Frontal cortex (tissue), 4 donors: ENCODE results near the gene FOXP1. TPM values are rescaled to one million over a fixed set of nuclear protein-coding genes. Genes with fewer than 3 reads are reported as not detected.

ENCODE experiments used
- DNase-seq, 2 donors: peaks; one replicate each; pipeline ENCODE4 v3.0.0; 2012; ENCODE audit warnings: low spot score in 2 of 2
- FAIRE-seq: peaks from 2 replicates; lab custom pipeline; 2012; peaks lifted over from hg19 to GRCh38; lab: Jason Lieb, UNC
- total RNA-seq: library from RNA; depleted of rRNA; stranded (reverse); fragments of >200 nt; gene quantifications from one replicate; pipeline ENCODE4 v1.2.3, GENCODE V29; 2014
- donor health status: control.
- donor health status: control.
- donor health status: control.

The FOXP1 gene
- total RNA-seq, 1 donor from 2014 or later = 118 TPM

DNA sequence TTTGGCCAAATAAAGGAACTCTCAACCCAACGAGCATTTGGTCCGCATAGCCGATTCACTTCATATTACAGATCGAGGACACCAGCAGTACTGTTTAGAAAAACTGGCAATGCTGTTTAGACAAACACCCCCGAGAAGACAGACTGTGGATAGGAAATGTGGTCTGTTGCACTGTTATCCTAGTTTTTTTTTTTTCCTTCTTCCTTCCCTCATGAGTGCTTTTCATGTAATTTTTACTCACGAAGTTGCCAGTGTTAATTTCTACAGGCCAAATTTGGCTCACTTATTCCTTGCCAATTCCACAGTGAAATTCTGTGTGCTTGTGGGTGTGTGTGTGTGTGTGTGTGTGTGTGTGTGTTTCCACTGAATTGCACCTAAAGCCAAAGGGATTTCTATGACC, 165.7 kb downstream of the FOXP1 start:
- DNase-seq = no peak
- FAIRE-seq = no peak

DNA sequence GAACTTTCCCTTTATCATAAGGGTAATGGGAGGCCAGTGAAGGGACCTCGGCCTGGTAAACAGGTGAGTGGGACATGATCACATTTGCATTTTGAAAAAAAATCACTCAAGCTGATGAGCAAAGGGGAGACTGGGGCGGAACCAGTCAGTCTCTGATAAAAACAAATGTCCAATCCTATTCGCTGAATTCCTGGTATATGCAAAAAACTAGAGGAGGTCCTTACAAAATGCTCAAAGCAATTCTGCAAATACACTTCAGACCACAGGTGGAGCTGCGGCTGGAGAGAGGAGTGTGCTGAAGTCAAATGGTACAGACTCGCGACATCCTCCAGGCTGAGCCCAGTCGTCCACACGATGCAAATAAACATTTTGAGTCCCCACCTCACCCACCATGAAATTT, 166.7 kb downstream of the FOXP1 start:
- DNase-seq (no peak), FAIRE-seq (no peak)

DNA sequence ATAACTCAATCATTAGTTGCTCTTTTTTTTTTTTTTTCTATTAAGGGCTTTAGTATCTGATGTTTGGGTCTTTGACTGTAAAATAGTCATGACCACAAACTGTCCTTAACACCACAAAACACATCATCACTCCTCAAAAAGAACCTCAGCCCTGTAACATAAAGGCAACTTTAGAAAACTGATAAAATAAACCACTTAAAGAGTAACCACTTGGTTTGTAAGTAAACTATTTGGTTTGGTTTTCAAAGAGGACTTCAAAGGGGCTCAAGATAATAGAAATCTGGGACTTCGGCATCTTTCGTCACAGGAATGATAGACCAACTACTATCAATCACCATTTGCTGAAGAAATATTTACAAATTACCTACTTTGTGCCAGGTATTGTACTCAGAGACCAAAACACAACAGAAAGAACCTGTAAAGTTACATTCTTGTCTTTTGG, 167.8 kb downstream of the FOXP1 start:
- FAIRE-seq (no peak), DNase-seq (no peak)

DNA sequence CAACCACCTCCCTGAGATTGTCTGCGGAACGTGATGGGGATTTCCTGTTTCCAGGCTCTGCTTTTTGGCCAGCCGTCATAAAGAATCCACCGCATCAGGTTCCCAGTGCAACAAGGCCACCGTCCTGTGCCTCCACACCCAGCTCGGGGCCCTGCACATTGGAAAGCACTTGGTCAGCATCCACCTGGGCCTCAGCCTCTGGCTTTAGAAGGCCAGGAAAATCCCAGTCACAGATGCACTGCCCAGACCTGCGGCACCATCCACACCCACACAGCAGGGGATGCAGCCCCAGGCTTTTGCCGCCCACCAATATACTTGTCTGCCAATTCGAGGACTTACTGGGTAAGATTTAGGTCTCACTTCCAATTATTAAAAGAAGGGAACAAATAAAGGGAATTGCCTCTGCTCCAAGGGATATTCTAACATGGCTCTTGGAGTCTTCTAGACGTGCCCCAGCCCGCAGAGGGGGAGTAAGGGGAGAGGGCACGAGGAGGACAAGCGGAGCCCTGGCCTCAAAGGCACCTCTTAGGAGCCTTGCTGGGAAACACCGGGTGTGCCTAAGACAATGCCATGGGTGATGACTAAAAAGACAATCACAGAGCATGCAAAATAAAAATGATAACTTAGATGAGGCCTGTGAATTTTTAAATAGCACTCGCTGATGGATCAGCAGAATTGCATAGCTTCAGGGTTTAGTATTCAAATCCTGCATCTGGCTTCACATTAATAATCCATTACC, 169.2 kb downstream of the FOXP1 start:
- no peak for FAIRE-seq
- DNase-seq = no peak

DNA sequence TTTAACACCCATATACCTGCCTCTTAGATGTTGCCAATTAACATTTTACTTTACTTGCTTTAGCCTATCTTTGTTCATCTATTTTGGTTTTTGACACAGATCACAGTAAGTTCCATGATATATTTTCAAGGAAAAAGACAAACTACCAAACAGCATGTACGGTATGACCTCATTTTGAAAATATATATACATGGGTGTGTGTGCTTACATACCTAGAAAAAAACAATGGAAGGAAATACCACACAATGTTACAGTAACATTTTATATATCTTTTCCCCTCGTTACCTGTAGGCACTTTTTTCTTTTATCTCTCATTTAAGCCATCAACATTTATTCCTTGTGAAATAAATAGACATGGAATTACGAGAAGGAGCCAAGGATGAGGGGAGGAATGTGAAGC, 170.0 kb downstream of the FOXP1 start:
- FAIRE-seq (no peak), DNase-seq (no peak)

DNA sequence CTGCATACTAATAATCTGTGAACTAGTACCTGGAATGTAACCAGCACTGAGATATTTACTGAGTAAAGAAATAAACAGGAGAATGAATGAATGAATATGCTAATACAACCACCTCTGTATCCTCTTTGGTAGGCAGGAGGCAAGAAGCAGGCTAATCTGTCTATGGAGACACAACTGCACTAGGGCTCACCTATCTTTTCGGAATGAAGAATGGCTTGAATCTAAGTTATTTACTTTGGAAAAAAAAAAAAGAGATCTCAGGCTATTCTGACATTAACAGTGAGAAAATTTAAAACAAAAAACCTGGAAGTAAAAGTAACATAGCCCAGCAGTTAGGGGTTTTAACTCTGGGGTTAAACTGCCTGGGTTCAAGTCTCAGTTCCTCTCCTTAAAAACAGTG, 174.2 kb downstream of the FOXP1 start:
- FAIRE-seq (no peak), DNase-seq (no peak)

DNA sequence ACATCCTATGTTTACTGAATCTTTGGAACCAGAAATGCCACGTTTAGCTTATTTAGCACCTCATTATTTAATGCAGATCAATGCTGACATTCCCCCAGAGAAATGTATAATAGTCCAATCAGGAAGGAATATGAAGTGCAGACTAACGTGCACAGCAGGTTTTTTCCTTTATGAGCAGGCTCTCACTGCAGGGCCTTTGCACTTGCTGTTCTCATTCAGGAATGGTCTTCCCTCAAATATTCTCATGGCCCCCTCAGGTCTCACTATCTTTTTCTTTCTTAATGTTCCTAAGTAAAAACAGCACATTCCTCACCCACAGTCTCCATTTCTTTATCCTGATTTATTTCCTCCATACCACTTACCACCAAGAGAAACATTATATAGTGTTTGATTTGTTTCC, 174.6 kb downstream of the FOXP1 start:
- DNase-seq (no peak), FAIRE-seq (no peak)

DNA sequence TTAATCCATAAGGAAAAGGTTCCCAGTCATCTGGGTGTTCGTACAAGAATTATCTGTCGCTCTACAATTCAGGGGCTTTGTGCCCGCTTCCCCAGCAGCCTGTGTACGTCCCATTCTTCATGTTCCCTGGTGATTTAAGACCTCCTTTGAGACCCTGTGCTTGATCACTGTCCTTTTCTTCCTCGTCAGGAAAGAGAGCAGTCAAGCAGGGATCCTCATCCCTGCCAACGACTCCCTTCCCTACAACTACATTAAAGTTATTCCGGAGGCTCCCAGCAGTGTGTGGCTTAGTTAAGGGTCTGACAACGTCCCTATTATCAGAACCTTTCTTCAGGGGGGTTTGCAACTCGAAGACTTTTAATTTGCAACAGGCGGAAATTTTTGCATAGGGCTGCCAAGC, 175.7 kb downstream of the FOXP1 start:
- no peak for DNase-seq

DNA sequence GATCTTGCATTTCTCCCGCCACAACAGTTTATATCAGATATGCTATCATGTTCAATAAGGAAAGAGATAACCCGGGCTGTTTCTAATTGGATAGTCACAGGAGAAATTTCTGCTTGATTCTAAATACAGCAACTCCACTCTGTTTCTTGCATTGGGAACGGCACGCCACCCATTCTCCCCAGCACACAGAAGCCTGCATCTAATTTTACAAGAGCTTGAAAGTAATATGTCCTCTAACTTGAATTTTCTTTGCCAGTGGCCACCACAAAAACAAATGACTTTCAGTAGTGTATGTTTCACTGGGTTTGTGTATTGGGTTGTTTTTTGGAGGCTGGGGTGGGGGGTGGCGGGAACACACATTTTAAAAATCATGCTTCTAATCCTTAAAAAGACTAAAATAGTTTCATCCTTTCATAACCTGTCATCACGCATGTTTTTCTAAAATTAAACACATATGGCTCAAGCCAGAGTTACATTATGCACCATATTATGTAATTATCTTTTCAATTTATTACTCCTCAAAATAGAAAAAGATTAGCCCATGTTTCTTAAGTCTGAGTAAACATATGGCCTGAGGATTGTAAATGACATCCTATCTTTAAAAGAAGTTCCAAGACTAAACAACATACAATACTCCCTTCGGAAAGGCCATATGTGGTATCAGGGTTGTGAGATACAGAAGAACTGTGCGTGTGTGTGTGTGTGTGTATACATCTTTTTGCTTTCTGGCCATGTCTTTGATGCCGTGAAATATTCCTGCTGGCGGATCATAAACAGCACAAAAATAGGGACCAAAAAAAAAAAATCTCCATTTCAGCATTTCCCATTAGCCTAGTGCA, 176.3 kb downstream of the FOXP1 start:
- FAIRE-seq = no peak
- no peak for DNase-seq

More for the DNA sequence above, 175.7 kb downstream of the FOXP1 start:
- no peak for FAIRE-seq

DNA sequence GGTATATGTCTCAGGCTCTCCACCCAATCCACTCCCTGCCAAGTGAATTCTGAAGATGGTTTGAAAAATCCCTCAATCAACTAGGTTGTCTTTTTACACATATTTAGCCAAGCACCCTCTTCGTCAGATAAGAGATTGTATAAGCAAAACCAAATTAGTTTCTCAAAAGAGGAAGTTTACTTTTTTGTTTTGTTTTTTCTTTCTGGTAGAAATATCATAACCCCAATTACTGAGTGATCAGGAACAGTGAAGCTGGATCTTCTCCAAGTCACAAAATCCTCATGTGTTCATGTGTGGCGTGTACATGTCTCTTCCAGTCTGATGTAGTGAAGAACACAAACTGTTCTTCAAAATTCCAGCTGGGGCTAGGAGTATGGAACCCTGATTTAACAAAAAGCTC, 180.6 kb downstream of the FOXP1 start:
- no peak for DNase-seq

DNA sequence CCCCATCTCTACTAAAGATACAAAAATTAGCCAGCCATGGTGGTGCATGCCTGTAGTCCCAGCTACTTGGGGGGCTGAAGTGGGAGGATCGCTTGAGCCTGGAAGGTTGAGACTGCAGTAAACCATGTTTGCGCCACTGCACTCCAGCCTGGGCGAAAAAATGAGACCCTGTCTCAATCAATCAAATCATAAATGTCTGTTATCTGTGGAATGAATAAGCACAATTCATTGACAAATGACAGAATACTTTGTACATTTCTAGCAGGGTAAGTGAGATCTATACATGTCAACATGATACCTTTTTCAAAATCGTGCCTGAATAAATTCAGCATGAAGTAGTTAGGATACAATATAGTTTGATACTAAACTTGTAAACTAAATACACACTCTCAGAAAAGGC, 181.2 kb downstream of the FOXP1 start:
- FAIRE-seq (no peak), DNase-seq (no peak)

More for the DNA sequence above, 180.6 kb downstream of the FOXP1 start:
- FAIRE-seq = no peak

DNA sequence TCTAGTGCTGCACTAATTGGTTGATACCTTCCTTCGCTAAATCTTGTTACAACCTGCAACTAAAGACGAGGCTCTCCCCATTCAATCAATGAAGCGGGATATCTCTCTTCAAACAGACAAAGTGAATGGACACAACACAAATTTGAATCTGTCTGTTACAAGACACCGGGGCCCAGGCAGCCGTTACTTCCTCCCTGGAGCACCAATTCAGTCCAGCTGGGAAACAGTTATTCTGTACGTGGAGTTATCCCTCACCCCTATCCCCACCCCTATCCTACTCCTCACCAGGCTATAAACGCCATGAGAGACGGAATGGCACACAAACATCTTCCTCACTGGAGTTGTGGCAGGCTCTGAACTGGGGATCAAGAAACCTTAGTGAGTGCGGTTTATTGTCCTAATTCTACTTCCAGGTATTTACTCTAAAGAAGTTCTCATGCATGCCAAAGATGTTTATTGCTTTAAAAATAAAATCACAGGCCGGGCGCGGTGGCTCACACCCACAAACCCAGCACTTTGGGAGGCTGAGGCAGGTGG, 181.8 kb downstream of the FOXP1 start:
- no peak for DNase-seq
- FAIRE-seq = no peak

DNA sequence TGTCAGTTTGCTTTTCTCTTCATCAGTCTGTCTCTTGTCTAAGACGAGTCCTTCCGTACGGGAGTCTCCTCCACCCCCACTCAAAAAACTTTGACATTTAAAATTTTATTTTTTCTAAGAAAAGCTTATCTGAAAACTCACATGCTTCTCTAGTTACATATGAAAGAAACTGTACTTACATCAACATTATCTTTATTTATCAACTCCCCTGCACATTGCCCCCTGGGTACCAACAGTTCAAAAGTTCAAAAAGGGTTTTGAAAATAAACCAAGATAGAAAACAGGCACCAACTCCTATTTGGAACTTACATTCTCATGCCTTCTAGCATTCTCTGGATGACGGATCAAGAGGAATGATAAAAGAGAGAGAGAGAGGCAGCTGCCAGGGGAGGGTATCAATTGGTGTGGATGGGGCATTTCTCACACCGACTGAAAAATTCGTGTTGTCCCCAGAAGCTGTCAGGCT, 182.5 kb downstream of the FOXP1 start:
- FAIRE-seq = no peak
- no peak for DNase-seq

DNA sequence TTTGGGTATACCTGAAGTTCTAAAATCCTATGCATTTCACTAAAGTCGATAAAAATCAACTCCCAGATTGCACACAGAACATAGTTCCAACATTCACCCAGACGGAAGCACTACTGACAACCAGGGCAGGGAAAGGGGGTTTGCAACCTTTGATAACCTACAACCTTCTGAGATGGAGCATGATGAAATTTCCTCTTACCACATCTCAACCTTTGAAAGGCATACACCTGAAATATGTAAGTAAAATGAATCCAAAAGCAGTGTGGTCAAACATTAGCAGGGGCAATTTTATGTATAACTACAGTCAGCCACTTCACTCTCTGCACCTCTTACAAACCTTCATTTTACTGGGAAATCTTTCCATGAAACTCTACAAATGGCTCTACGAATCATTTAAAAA, 184.1 kb downstream of the FOXP1 start:
- FAIRE-seq = no peak
- DNase-seq = no peak

DNA sequence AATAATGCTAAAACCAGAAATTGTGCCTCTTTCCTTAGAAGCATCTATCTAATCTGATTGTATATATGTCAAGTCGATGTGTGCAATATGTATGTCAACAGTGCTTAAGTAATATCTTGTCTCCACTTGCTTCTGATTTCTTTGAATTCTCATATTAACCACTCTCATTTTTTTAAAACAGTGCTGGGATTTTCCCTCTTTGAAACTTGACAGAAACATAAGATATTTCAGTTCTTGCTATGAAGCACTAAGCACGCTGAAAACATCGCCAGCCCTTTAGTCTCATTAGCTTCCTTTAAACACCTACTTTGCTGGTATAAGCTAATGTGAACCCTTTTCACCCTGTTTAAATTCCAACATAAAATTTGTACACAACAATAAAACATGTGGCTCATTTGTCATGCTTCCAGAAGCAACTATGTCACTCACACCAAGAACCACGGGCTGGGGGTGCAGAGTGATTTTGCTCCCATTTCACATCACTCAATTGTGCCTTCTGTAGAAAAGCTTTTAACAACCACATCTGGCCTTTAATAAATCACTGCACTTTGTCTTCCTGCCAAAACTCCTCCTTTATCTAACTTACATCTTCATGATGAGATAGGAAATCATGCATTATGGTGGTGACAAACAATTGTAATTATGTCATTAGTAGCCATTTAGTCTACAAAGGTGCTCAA, 185.2 kb downstream of the FOXP1 start:
- DNase-seq (no peak), FAIRE-seq (no peak)

DNA sequence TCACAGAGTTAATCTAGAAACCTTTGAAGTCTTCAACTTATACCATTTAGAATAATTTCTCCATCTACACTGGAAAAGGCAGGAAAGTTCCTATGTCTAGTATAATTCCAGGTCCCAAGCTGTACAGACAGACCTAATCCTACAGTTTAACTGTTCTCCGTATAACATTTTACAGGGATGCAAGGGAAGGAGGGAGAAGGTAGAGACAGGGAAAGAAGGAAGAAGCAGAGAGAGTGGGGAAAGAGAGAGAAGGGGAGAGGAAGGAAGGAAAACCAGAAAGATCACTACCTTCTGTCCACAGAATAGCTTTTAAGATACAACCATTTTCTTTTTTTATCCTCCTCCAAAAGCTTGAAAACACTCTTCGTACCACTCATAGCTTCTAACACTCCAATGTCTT, 185.8 kb downstream of the FOXP1 start:
- FAIRE-seq = no peak

DNA sequence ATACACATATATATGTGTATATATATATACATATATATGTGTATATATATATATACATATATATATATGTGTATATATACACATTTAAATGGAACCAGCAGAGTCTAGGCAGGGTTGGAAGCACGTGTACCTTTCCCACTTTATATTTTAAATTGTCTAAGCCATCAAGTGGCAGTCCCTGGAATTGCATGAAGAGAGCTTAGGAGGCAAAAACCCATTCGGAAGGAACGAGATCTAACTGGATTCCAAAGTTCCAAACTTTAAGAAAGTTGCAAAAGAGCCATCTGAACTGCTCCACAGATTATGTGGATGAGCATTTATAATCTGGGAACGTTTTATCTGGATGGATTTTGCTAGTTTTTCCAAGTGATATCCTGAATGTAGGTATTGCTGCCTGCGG, 186.5 kb downstream of the FOXP1 start:
- FAIRE-seq (no peak), DNase-seq (no peak)

More for the DNA sequence above, 185.8 kb downstream of the FOXP1 start:
- DNase-seq = no peak

DNA sequence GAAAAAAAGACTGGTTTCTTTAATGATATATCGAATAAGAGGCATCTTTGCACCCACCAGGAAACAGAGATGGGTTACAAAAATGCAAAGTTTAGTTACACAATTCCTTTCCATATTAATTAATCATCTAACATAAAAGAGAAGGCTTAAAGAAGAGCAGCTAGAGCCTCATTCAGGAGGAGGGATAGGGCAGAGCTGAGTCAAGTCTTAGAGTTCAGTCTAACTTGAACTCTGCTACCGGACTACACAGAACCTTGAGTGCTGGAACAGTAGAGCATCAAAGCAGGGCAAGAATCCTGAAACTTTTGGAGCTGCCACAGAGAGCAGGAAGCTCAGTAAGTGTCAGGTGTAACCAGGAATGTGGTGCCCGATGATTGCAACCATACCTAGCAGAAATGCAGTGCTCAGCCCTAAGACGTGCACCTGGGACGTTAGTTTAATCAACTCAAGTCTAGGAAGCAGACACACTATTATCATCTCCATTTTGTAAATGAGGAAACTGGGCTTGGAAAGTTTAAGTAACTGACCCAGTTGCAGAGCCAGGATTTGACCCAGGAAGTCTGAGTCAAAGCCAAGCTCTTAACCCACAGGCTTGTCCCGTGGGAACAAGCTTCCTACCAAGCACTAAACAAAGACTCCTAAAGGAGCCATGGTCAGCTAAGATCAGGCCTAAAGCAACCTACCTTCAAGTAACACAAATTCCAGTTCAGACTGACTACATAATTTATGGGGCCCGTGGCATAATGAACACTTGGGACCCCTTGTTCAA, 187.4 kb downstream of the FOXP1 start:
- FAIRE-seq = no peak
- no peak for DNase-seq

DNA sequence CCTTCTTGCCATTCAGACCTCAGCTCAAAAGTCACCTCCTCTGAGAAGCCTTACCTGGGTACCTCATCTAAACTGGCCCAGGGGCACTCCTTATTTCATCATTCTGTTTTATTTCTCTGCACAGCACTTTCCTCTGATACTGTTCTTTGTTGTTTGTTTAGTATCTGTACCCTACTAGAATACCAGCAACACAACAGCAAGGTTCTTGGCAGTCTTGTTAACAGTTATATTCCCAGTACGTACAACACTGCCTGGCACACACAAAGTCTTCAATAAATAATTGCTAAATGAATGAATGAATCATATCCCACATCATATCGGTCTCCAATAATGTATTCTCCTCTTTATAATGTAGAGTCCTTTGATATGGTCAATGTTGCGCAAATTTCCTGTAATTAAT, 188.1 kb downstream of the FOXP1 start:
- no peak for DNase-seq
- FAIRE-seq = no peak

DNA sequence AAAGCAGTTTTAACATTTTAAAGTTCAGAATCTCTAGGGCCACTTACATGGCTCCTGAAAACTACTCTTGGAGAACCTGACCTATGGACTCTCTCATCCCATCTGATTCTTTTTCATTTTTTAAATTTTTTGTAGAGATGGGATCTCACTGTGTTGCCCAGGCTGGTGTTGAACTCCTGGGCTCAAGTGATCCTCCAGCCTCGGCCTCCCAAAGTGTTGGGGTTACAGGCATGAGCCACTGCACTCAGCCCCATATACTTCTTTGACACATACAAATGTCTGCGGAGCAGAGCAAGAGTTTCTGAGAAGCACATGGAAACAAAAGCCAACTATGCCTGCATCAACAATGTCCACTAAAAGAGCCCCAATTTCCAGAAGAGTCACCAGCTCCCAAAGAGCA, 189.8 kb downstream of the FOXP1 start:
- no peak for FAIRE-seq
- no peak for DNase-seq
